Pons (tissue), 1 donor: Measurements from ENCODE around the gene NLRP4.

Source experiments
- DNase-seq: peaks from one replicate; pipeline ENCODE4 v3.0.0-alpha.2; 2016; ENCODE audit warnings: low spot score

NLRP4 gene, protein sequence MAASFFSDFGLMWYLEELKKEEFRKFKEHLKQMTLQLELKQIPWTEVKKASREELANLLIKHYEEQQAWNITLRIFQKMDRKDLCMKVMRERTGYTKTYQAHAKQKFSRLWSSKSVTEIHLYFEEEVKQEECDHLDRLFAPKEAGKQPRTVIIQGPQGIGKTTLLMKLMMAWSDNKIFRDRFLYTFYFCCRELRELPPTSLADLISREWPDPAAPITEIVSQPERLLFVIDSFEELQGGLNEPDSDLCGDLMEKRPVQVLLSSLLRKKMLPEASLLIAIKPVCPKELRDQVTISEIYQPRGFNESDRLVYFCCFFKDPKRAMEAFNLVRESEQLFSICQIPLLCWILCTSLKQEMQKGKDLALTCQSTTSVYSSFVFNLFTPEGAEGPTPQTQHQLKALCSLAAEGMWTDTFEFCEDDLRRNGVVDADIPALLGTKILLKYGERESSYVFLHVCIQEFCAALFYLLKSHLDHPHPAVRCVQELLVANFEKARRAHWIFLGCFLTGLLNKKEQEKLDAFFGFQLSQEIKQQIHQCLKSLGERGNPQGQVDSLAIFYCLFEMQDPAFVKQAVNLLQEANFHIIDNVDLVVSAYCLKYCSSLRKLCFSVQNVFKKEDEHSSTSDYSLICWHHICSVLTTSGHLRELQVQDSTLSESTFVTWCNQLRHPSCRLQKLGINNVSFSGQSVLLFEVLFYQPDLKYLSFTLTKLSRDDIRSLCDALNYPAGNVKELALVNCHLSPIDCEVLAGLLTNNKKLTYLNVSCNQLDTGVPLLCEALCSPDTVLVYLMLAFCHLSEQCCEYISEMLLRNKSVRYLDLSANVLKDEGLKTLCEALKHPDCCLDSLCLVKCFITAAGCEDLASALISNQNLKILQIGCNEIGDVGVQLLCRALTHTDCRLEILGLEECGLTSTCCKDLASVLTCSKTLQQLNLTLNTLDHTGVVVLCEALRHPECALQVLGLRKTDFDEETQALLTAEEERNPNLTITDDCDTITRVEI

GRCh38 chr19:55836340-55836739, at the start of gene NLRP4:
TSS of gene NLRP4 (plus strand) at chr19:55836540. CDS start at chr19:55852081, 15,541 bp downstream.
- DNase-seq: no peak

DNA sequence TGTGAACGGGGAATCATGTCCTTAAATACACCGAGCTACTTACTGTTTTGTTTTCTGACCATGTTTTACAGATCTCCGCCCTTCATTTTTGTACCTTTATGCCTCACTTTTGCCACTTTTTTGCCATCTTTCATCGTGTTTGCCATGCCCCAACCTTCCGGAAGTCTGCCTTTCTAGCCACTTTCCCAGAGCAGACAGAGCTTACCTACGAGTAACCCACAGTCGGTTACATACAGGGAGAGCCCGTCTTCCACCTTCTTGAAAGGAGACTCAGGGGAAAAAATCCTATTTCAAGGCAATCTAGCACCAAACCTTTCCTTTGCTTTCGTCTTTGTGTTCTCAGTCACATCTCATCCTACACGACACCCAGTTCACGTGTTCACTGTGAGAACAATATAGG, 41.3 kb upstream of the NLRP4 start:
- no peak for DNase-seq

GRCh38 chr19:55801416-55801815, 34.9 kb upstream of the NLRP4 start:
- DNase-seq: no peak

GRCh38 chr19:55802281-55802680, 34.1 kb upstream of the NLRP4 start:
- DNase-seq: no peak

- peak; percentile 20 for DNase-seq
Measured at GRCh38 chr19:55809381-55810058, 26.8 kb upstream of the NLRP4 start.

- no peak for DNase-seq
Measured at GRCh38 chr19:55811340-55811739, 25.0 kb upstream of the NLRP4 start.

DNA sequence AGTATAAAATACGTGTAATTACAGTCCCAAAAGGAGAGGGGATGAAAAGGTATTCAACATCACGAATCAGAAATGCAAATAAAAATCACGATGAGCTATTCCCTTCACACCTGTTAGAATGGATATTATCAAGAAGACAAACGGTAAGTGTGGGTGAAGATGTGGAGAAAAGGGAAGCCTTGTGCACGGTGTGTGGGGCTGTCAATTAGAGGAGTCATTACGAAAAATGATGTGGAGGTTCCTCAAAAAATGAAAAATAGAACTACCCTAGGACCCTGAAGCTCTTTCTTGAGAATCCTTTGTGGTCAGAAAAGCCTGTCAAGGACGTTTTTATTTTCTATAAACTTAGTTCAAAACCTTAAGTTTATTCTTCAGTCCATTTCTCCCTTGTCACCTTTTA, 23.9 kb upstream of the NLRP4 start:
- no peak for DNase-seq

DNA sequence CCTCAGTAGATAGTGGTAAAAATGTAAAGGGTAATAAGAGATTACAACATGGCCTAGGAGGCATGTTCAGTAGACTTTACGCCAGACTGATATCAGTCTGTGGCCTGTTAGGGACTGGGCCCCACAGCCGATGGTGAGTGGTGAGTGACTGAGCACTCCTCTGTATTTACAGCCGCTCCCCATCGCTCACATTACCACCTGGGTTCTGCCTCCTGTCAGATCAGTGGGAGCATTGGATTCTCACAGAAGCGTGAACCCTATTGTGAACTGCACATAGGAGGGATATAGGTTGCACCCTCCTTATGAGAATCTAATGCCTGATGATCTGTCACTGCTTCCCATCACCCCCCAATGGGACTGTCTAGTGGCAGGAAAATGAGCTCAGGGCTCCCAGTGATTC, 22.4 kb upstream of the NLRP4 start:
- no peak for DNase-seq

- peak; percentile 34 for DNase-seq
Measured at GRCh38 chr19:55820037-55820436, 16.3 kb upstream of the NLRP4 start.

DNA sequence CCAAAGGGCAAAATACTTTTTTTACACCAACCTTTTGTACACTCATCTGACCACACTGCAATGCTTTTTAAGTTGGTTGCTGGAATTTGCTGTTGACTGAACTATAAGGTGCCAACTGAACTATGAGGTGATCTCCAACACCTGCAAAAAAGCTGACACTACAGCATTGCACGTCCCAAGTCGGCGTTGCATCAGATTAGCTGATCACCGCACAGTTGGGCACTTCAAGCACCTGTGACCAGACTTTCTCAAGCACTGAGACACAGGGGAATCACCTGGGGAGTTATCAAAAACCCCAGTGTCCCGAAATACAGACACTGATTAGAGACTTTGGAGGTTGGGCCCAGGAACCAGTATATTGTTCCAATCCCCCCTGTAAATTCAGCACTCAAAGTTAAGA, 5.7 kb upstream of the NLRP4 start:
- DNase-seq: no peak

- DNase-seq: no peak
Measured at GRCh38 chr19:55831846-55832245, 4.5 kb upstream of the NLRP4 start, which contains the start of gene NLRP11. TSS of gene NLRP11 (minus strand) at chr19:55831999. CDS start at chr19:55818174, 13,825 bp downstream.

DNA sequence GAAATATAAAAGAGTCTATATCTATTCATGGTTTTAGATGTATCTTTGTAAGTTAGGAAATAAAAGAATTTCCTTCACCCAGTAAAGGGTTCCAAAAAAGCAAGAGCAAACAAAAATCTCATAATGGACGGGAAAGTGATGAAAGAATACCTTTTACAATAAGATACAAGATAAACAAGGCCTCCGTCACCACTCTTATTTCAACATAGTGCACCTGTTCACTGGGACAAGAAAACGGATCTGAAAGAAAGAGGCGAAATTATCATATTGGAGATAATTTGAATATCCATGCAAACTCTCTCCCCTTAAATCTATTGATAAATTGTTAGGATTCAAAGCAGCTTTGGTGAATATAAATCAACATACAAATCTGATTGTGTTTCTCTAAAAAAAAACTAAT, 3.7 kb upstream of the NLRP4 start:
- DNase-seq: no peak

- no peak for DNase-seq
Measured at GRCh38 chr19:55838251-55838650, 1.9 kb downstream of the NLRP4 start.

DNA sequence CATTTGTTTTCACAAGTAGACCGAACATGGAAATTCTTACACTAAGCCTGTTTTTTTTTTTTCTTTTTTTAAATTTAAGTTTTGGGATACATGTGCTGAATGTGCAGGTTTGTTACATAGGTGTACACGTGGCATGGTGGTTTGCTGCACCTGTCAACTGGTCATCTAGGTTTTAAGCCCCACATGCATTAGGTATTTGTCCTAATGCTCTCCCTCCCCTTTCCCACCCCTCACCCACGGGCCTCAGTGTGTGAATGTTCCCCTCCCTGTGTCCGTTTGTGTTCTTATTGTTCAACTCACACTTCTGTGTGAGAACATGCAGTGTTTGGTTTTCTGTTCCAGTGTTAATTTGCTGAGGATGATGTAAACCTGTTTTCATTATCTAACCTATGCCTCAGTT, 2.6 kb downstream of the NLRP4 start:
- no peak for DNase-seq

- DNase-seq: peak; percentile 63
Measured at GRCh38 chr19:55855160-55855559, 18.8 kb downstream of the NLRP4 start.

DNA sequence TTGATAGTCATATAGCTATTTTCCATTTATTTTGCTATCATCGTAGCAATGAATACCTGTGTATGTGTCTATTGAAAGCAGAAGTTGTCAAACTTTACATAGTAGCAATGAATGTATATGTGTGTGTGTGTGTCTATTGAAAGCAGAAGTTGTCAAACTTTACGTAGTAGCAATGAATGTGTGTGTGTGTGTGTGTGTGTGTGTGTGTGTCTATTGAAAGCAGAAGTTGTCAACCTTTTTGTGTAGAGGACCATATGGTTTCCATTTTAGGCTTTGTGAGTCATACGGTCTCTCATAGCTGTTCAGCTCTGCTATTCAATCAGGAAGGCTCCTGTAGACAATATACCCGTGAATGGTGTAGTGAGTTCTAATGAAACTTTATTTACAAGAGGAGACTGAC, 20.8 kb downstream of the NLRP4 start:
- peak; percentile 66 for DNase-seq

- no peak for DNase-seq
Measured at GRCh38 chr19:55857974-55858373, 21.6 kb downstream of the NLRP4 start.

- no peak for DNase-seq
Measured at GRCh38 chr19:55858401-55858800, 22.1 kb downstream of the NLRP4 start.

GRCh38 chr19:55858969-55859368, 22.6 kb downstream of the NLRP4 start:
- no peak for DNase-seq

GRCh38 chr19:55866521-55866920, 30.2 kb downstream of the NLRP4 start:
- no peak for DNase-seq

DNA sequence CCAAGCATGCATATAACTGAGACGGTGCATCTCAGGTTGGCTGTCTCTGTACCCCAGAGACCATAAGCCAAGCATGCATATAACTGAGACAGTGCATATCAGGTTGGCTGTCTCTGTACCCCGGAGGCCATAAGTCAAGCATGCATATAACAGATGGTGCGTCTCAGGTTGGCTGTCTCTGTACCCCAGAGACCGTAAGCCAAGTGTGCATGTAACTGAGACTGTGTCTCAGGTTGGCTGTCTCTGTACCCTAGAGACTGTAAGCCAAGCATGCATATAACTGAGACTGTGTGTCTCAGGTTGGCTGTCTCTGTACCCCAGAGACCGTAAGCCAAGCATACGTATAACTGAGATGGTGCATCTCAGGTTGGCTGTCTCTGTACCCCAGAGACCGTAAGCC, 30.8 kb downstream of the NLRP4 start:
- DNase-seq: no peak

DNA sequence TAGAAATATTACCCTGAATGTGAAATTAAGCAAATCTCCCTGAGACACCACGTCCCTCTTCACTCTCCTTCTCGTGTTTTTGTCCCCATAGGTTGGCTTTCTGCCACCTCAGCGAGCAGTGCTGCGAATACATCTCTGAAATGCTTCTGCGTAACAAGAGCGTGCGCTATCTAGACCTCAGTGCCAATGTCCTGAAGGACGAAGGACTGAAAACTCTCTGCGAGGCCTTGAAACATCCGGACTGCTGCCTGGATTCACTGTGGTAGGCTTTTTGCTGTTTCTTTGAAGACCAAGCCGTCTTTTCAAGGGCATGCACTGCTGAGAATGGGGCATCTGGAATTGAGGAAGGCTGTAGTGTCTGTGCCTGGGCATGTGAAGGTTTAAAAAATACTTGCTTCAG, 34.4 kb downstream of the NLRP4 start:
- no peak for DNase-seq
